Spleen (tissue), 7 donors: ENCODE measurements around the gene MRGPRX3.

Source experiments
- CTCF ChIP-seq, 11 experiments: fragments of 200-600 bp in 7 of 11; fragments of 450-650 bp in 4 of 11; sonication (generic) in 4 of 11; IDR thresholded peaks in 8 of 11; conservative IDR thresholded peaks in 3 of 11; 1 replicate in 7 of 11; 2 replicates in 4 of 11; pipeline versions ENCODE4 v1.4.0 to v1.8.0; 2016 to 2021; ENCODE audit warnings: antibody characterized with exemption in 11 of 11, inconsistent platforms in 4 of 11, mild to moderate bottlenecking in 1 of 11
- POLR2A ChIP-seq, 3 donors: fragments of 450-650 bp; IDR thresholded peaks; one replicate each; pipeline ENCODE4 v1.5.1; 2017; ENCODE audit warnings: antibody characterized with exemption in 3 of 3, mild to moderate bottlenecking in 1 of 3
- POLR2AphosphoS5 ChIP-seq, 3 donors: sonication (generic); formaldehyde crosslinking; IDR thresholded peaks; one replicate each; pipeline ENCODE4 v1.5.1; 2017; ENCODE audit warnings: antibody characterized with exemption in 3 of 3
- donor health status: DM: no; HTN: no; CAD: no; lungs with moderate emphysema.
- donor health status: DM: no; HTN: no; CAD: no.
- donor health status: DM: no; HTN: no; CAD: no.

- TF ChIP-seq POLR2A (IDR thresholded peaks at IDR 0.05) (no peak), CTCF (IDR thresholded peaks at IDR 0.05 in 8 of 11, conservative IDR thresholded peaks at IDR 0.05 in 3 of 11) (no peak), POLR2AphosphoS5 (IDR thresholded peaks at IDR 0.05) (no peak)
Measured at GRCh38 chr11:18088966-18089365, 43.4 kb upstream of the MRGPRX3 start.
